ENCODE measurements around the gene CARNS1. TPM values are rescaled to one million over a fixed set of nuclear protein-coding genes. Genes with fewer than 3 reads are reported as not detected.
"Not testable (repeated sequence)": the region's sequence is repeated elsewhere in the genome, so short reads cannot be mapped to it uniquely, and the experiment has no call there.

CARNS1 gene
- total RNA-seq, 4 donors from 2014 or later = 0.27 to 4.4 (median 0.43) TPM

DNA sequence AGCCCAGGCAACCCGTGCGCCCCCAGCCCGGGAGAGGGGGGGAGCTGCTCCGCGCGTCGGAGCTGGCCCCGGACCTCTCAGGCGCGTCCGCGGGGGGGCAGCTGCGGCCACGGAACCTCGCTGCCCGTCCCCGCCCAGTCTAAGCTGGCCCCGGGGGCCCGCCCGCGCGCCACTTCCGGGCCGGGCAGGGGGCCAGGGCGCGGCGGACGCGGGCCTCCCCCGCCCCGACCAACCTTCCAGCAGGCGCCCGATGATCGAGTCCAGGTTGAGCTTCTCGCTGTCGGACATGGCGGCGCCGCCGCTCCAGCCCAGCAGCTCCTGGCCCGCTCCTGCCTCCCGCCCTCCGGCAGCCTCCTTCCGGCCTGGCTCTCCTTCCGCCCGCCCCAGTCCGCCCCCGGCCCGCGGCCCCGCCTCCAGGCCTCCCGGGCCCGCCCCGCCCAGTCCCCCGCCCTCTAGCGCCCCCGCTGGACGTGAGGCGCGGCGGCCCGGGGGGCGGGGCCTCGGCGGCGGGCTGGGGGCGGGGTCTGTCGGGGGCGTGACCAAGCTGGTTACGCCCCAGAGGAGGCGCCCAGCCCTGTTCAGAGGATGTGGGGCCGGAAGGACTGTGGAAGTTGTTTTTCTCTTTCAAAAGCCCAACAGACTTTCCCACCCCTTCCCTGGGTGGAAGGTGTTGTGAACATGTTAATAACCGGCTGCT, 13.8 kb upstream of the CARNS1 start, which contains the start of gene PPP1CA:
Gene PPP1CA, minus strand, starts transcription at position 364 of the 697 bp plus-strand sequence. Its CDS starts 76 bp downstream, at position 288.
- no peaks in the 10 kb centered on the region for H3K27me3 ChIP-seq
- H3K27ac ChIP-seq = peak within 1 kb of the TSS; percentile 90 to 98 (median 93)
- DNase-seq = peak; percentile 93
- 1% methylated on average over 22 of the region's 73 CpGs; no CpG with 5 or more reads in 1 of the 2 donors for WGBS, 2 donors (ENCODE audit: low coverage in 1 of 2)
- intact Hi-C loops (cut with DNase I; ENCODE audit: low total_unique reads) = loop anchor here (1.0 to 5.0 kb wide), 2 partner anchors 81 to 105 kb away; partner anchors contain the start of gene AIP
- H3K4me3 ChIP-seq = peak within 1 kb of the TSS; percentile 64 to 98 (median 92)
- H3K36me3 ChIP-seq = peaks cover 0 to 24% (median 9%) of the 10 kb centered on the region in 4 donors
- peaks cover 20 to 38% (median 30%) of the 10 kb centered on the region in 4 donors for H3K4me1 ChIP-seq
- in situ Hi-C loops (cut with MboI; ENCODE audit: low pct_ligation_motif_present in 1 of 4, low pct_unique_long_range_greater_than_20kb in 1 of 4, low sequenced_read_pairs in 3 of 4) = no loop called here
- TF ChIP-seq, protein P1, sequence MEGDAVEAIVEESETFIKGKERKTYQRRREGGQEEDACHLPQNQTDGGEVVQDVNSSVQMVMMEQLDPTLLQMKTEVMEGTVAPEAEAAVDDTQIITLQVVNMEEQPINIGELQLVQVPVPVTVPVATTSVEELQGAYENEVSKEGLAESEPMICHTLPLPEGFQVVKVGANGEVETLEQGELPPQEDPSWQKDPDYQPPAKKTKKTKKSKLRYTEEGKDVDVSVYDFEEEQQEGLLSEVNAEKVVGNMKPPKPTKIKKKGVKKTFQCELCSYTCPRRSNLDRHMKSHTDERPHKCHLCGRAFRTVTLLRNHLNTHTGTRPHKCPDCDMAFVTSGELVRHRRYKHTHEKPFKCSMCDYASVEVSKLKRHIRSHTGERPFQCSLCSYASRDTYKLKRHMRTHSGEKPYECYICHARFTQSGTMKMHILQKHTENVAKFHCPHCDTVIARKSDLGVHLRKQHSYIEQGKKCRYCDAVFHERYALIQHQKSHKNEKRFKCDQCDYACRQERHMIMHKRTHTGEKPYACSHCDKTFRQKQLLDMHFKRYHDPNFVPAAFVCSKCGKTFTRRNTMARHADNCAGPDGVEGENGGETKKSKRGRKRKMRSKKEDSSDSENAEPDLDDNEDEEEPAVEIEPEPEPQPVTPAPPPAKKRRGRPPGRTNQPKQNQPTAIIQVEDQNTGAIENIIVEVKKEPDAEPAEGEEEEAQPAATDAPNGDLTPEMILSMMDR (IDR thresholded peaks at IDR 0.05) = peak in 4 of 5 experiments; percentile 2 to 66 (median 42)
- TF ChIP-seq POLR2A (IDR thresholded peaks at IDR 0.05) = peak; percentile 79
- TF ChIP-seq EP300 (IDR thresholded peaks at IDR 0.05; ENCODE audit: low read depth) = no peak
- peak; percentile 83 to 92 (median 89) for TF ChIP-seq POLR2AphosphoS5 (IDR thresholded peaks at IDR 0.05)
- H3K9me3 ChIP-seq = no peaks in the 10 kb centered on the region

- H3K27me3 ChIP-seq; in situ Hi-C loops (cut with MboI; ENCODE audit: low pct_ligation_motif_present in 1 of 4, low pct_unique_long_range_greater_than_20kb in 1 of 4, low sequenced_read_pairs in 3 of 4); H3K9me3 ChIP-seq; DNase-seq: not testable (repeated sequence)
- 30 to 40% methylated on average over 12 to 19 of the region's 19 CpGs for WGBS, 2 donors (ENCODE audit: low coverage in 1 of 2)
- peak overlapping the region; percentile 90 to 98 (median 93) for H3K27ac ChIP-seq
- peak overlapping the region in 3 of 4 donors; percentile 22 to 94 (median 89) for H3K4me3 ChIP-seq
- intact Hi-C loops (cut with DNase I; ENCODE audit: low total_unique reads) = loop anchor here (5.0 kb wide), 1 partner anchor 80 kb away; the partner anchor contains the start of gene AIP
- peaks cover 0 to 22% (median 9%) of the 10 kb centered on the region in 4 donors for H3K36me3 ChIP-seq
- H3K4me1 ChIP-seq = peaks cover 20 to 36% (median 28%) of the 10 kb centered on the region in 4 donors
Observed at GRCh38 chr11:67402192-67402839, 13.2 kb upstream of the CARNS1 start.

DNA sequence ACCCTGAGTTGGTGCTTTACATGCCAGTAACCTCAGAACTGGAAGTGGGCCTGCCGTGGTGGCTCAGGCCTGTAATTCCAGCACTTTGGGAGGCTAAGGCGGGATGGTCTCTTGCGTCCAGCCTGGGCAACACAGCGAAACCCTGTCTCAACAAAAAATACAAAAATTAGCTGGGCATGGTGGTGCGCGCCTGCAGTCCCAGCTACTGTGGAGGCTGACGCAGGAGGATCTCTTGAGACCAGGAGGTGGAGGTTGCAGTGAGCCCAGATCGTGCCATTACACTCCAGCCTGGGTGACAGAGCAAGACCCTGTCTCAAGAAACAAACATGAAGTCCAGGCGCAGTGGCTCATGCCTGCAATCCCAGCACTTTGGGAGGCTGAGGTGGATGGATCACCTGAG, 12.4 kb upstream of the CARNS1 start:
- Histone ChIP-seq H3K27ac (peak overlapping the region; percentile 74 to 98 (median 93)), H3K4me1 (peaks cover 20 to 31% (median 26%) of the 10 kb centered on the region in 4 donors), H3K36me3 (peaks cover 0 to 15% (median 5%) of the 10 kb centered on the region in 4 donors)
- intact Hi-C loops (cut with DNase I; ENCODE audit: low total_unique reads) = loop anchor here (5.0 kb wide), 1 partner anchor 79 kb away; the partner anchor contains the start of gene AIP
- DNase-seq; H3K27me3 ChIP-seq; H3K4me3 ChIP-seq; H3K9me3 ChIP-seq; in situ Hi-C loops (cut with MboI; ENCODE audit: low pct_ligation_motif_present in 1 of 4, low pct_unique_long_range_greater_than_20kb in 1 of 4, low sequenced_read_pairs in 3 of 4): not testable (repeated sequence)
- WGBS, 2 donors (ENCODE audit: low coverage in 1 of 2) = 87 to 91% methylated on average over 8 to 9 of the region's 9 CpGs

- no peaks in the 10 kb centered on the region for H3K36me3 ChIP-seq
- H3K27me3 ChIP-seq = peaks cover 4% of the 10 kb centered on the region
- in situ Hi-C loops (cut with MboI; ENCODE audit: low pct_ligation_motif_present in 1 of 4, low pct_unique_long_range_greater_than_20kb in 1 of 4, low sequenced_read_pairs in 3 of 4) = no loop called here
- no peak for DNase-seq
- H3K27ac ChIP-seq = peak overlapping the region; percentile 68 to 98 (median 84)
- TF ChIP-seq POLR2A (IDR thresholded peaks at IDR 0.05) (no peak), EP300 (IDR thresholded peaks at IDR 0.05; ENCODE audit: low read depth) (no peak), POLR2AphosphoS5 (IDR thresholded peaks at IDR 0.05) (no peak)
- TF ChIP-seq, protein P1 (IDR thresholded peaks at IDR 0.05) = no peak
- peaks cover 15 to 27% (median 23%) of the 10 kb centered on the region in 4 donors for H3K4me1 ChIP-seq
- H3K4me3 ChIP-seq = peak overlapping the region in 2 of 4 donors; percentile 26 to 39
- WGBS, 2 donors (ENCODE audit: low coverage in 1 of 2) = 78% methylated on average over 13 of the region's 13 CpGs; no CpG with 5 or more reads in 1 of the 2 donors
- H3K9me3 ChIP-seq = no peaks in the 10 kb centered on the region
- intact Hi-C loops (cut with DNase I; ENCODE audit: low total_unique reads) = loop anchor here (5.0 kb wide), 1 partner anchor 78 kb away; the partner anchor contains the start of gene AIP
Observed at GRCh38 chr11:67404515-67405195, 10.8 kb upstream of the CARNS1 start.
